ENCODE measurements around the gene KIF1A.

- TF ChIP-seq POLR2AphosphoS5 (IDR thresholded peaks at IDR 0.05; ENCODE audit: low read depth, low read length) (no peak), TAF1 (IDR thresholded peaks at IDR 0.05; ENCODE audit: borderline replicate concordance, insufficient read depth, low read length) (no peak), REST (IDR thresholded peaks at IDR 0.05; ENCODE audit: insufficient read depth in 1 of 2, low read depth in 2 of 2, low read length in 2 of 2) (no peak), SIN3A (IDR thresholded peaks at IDR 0.05; ENCODE audit: borderline replicate concordance, insufficient read depth, low read length) (no peak)
These were observed 111.6 kb downstream of the KIF1A start for GRCh38 chr2:240708457-240708856.
